Left cardiac atrium (tissue), 4 donors: ENCODE measurements around the gene MFGE8. TPM values are rescaled to one million over a fixed set of nuclear protein-coding genes. Genes with fewer than 3 reads are reported as not detected.
"Not testable (repeated sequence)": the region's sequence is repeated elsewhere in the genome, so short reads cannot be mapped to it uniquely, and the experiment has no call there.

Source experiments
- ATAC-seq, 2 donors: fragments of 200-7000 bp; cut with Tn5 transposase; one replicate each; pipeline ENCODE4 v1.9.1; 2020; ENCODE audit warnings: mild to moderate bottlenecking in 2 of 2, moderate library complexity in 2 of 2
- DNase-seq: peaks from one replicate; pipeline ENCODE4 v3.0.0-alpha.2; 2020
- intact Hi-C, 2 donors: fragments of 100-400 bp; cut with DNase I; formaldehyde crosslinking; loops; one replicate each; pipeline versions ENCODE4 v1.14.1 to v1.15.1; 2022 to 2023
- long read RNA-seq: library from polyadenylated mRNA; unstranded; transcript quantifications from one replicate; pipeline ENCODE4 v2.0.0, GENCODE V29; 2021
- total RNA-seq, 2 donors: library from RNA; stranded (reverse); fragmentation: NEBNext Ultra II Directional; extraction: Animal tissue kit (Norgen Biotek cat#: 25700); gene quantifications; one replicate each; pipeline ENCODE4 v1.2.1, GENCODE V29; 2021
- donor health status: DM: no; HTN: yes; CAD: no.
- donor health status: DM: no; HTN: yes; CAD: no; lungs with severe emphysema.
- donor health status: DM: yes; HTN: yes; CAD: no.
- donor health status: Dilated cardiomyopathy.

MFGE8 gene
- 100 to 1,000 TPM; 250 to 412 TPM for total RNA-seq
- long read RNA-seq, transcript MFGE8-201 (8 exons, 1,937 nt): major isoform, 28 of 49 reads
- long read RNA-seq, partial matches to known transcripts: 14 of 49 reads
- long read RNA-seq, other reads (novel, unspliced or antisense): 3 of 49 reads

GRCh38 chr15:88913017-88913849, at the start of gene MFGE8:
Gene MFGE8, minus strand, starts transcription at chr15:88913379. Its CDS starts 60 bp downstream, at chr15:88913319.
- DNase-seq: peak; percentile 83
- intact Hi-C loops: no loop called here
- ATAC-seq: peak; percentile 87 to 89

DNA sequence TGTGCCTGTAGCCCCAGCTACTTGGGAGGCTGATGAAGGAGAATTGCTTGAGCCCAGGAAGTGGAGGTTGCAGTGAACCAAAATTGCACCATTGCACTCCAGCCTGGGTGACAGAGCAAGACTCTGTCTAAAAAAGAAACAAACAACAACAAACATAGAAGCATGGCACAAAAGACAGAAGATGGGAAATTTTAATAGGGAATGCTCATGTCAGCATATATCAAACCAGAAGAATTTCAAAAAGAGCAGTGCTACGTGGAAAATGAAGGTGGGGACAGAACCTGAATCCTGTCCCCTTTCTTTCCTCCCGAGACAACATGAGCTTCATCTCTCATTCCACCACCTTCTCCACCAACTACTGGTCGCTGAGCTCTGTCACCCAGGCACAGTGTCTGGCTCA, 46.3 kb upstream of the MFGE8 start:
- DNase-seq (no peak), ATAC-seq (no peak)
- intact Hi-C loops: no loop called here

GRCh38 chr15:88956906-88957305, 43.7 kb upstream of the MFGE8 start:
- intact Hi-C loops: no loop called here
- ATAC-seq (no peak), DNase-seq (no peak)

DNA sequence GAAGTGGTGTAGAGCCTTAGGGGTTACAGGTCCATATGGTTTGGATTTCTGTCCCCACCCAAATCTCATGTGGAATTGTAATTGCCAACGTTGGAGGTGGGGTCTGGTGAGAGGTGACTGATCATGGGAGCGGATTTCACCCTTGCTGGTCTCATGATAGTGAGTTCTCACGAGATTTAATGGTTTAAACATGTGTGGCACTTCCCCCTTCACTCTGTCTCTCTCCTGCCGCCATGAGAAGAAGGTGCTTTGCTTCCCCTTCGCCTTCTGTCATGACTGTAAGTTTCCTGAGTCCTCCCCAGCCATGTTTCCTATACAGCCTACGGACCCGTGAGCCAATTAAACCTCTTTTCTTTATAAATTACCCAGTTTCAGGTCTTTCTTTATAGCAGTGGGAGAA, 43.1 kb upstream of the MFGE8 start:
- intact Hi-C loops: no loop called here
- ATAC-seq (no peak), DNase-seq (no peak)

DNA sequence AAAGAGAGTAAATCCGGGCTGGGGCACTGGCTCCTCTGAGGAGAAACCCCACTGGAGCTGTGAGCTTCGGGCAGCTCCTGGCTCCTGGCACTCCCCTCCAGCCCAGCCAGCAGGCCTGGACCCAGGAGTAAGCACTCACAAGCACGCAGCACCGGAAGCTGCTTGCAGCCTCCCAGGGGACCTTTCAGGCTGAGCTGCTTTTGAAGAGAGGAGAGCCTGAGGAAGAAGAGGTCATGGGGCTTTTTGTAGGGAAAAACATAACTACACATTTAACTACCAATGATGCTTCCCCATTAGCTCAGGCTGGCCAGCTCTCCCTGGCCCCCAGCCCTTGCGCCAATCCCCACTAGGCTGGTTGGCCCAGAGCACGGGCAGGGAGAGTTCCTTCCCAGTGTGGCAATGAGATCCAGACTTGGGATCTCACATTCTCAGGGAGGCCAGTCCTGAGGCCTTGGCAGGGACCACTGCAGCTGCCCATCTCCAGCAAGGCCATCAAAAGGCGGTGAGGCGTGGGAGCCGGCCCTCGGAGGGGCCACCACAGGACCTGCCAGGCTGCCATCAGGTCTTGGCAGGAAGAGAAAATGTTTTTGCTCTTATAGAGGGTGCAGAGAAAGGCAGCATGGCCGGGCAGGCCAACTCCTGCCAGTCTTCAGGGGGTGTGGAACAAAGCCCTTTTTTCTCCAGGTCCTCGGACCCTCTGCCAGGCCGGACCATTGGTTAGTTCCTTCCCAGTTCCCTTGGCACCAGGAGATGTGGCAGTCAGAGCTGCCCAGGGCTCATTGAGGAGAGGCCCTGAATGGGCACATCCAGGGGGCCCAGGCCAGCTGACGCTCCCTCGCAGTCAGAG, 41.5 kb upstream of the MFGE8 start:
- intact Hi-C loops: no loop called here
- ATAC-seq: peak; percentile 59 to 89
- peak; percentile 35 for DNase-seq

DNA sequence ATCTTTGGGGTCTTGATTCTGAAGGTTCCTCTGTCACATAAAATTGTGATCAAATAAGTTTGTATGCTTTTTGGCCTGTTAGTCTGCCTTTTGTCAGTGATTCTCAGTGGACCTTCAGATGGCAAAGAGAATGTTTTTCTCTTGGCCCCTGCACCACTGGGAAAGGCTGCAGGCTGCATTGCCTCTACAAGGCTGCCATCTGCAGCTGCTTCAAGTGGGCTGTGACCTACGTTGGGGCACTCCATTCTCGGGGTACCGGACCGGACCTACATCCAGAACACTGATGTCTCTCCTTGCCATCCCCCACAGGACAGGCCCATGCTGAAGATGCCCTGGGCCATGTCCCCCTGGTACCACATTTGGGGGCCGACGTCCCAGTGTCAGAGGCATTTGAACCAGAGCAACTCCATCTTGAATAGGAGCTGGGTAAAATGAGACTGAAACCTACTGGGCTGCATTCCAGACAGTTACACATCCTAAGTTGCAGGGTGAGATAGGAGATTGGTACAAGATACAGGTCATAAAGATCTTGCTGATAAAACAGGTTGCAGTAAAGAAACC, 37.5 kb upstream of the MFGE8 start:
- no peak for ATAC-seq
- no peak for DNase-seq
- intact Hi-C loops: no loop called here

GRCh38 chr15:88949734-88950400, 36.7 kb upstream of the MFGE8 start:
- ATAC-seq (no peak), DNase-seq (no peak)
- intact Hi-C loops: no loop called here

- DNase-seq: no peak
- ATAC-seq: no peak
- intact Hi-C loops: no loop called here
Observed at GRCh38 chr15:88940110-88940675, 27.0 kb upstream of the MFGE8 start.

GRCh38 chr15:88939486-88939806, 26.3 kb upstream of the MFGE8 start:
- ATAC-seq: no peak
- intact Hi-C loops: no loop called here
- DNase-seq: no peak

DNA sequence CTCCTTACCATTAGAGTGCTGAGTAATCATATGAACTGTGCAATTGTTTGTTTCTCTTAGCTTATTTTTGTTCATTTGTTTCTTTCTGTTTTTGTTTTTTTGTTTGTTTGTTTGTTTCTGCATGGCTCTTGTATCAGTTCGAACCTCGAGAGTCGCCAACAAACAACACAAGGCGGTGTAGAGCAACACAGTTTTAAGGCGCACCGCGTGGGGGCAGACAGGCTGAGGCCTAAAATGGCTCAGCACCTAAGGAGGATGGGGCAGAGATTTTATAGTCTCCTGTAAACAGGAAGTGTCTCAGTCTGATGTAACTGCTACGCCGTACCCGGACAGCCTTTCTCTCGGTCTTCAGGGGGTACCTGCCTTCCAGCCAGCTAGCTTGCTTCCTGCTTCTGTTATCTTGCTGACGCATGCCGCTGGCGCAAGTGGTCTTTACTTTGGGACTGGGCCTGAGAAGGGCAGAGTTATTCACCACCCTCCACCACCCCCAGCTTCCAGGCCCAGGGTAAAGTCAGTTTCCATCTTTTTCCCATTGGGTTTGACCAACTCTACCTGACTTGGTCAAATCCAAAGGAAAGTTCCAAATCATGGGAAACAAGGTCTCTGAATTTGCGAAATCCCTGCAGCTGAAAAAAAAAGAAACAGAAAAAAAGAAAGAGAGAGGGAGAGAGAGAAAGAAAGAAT, 25.8 kb upstream of the MFGE8 start:
- no peak for ATAC-seq
- intact Hi-C loops: no loop called here
- no peak for DNase-seq

DNA sequence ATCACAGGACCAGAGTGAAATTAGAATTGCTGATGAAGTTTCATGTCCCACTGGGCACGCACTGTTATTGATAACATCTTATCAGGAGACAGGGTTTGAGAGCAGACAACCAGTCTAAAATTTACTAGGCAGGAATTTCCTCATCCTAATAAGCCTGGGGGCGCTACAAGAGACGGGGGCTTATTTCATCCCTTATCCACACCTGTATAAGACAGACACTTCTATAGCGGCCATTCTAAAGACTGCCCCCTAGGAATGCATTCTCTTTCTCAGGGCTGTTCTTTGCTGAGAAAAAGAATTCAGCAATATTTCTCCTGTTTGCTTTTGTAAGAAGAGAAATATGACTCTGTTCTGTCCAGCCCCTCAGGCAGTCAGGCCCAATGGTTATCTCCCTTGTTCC, 21.3 kb upstream of the MFGE8 start:
- ATAC-seq, intact Hi-C loops, DNase-seq: not testable (repeated sequence)

DNA sequence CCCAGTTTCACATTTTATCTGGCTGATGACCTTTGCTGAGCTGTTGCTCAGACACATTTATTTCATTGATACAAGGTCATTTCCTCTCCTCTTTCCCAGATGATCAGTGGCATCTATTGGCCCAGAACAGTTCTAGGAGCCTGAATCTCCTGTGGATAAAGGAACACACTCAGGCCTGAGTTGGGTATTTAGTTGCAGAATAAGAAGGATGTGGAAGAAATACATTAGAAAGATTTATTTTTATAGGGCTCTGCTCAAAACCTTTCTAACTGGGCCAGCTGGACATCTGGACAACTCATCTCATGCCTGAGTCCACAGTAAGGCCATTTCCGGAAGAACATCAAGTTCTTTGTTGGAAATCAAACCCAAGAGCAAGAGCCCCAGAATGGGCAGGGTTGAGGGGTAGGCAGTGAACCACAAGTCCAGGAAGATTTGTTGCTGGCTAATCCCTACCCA, 19.7 kb upstream of the MFGE8 start:
- DNase-seq (no peak), ATAC-seq (peak; percentile 8 to 79)
- intact Hi-C loops: no loop called here

- DNase-seq (no peak), ATAC-seq (peak; percentile 30 to 91)
- intact Hi-C loops: no loop called here
Observed at GRCh38 chr15:88932271-88932874, 19.2 kb upstream of the MFGE8 start.

- DNase-seq (no peak), ATAC-seq (no peak)
- intact Hi-C loops: no loop called here
Observed at GRCh38 chr15:88930579-88930978, 17.4 kb upstream of the MFGE8 start.

DNA sequence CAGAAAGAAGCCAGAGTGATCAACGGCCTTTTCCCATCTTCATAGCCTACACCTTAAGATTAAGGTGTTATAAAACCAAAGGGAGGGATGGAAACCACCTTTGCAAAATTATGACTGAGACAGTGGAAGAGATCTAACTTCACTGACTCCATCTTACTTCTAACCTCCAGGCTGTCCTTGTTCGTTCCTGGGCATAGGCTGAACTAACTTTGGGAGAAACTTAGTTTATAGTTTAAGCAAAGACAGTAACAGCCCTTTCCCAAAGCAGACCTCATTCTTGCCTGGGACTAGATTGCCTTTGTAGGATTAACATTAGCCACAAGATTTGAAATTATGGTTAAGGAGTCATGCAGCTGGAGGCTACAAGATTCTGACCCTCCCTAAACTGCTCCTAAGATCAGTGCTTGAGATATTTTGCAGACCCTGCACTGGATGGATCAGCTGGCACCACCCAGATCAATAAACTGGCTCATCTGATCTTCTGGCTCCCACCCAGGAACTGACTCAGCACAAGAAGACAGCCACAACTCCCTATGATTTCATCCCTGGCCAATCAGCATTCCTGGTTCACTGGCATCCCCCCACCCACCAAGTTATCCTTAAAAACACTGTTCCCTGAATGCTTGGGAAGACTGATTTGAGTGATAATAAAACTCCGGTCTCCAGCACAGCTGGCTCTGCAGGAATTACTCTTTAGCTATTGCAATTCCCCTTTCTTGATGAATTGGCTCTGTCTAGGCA, 16.3 kb upstream of the MFGE8 start:
- ATAC-seq, intact Hi-C loops: not testable (repeated sequence)

GRCh38 chr15:88928192-88928591, 15.0 kb upstream of the MFGE8 start:
- intact Hi-C loops, DNase-seq, ATAC-seq: not testable (repeated sequence)

More for the DNA sequence above, 16.3 kb upstream of the MFGE8 start:
- DNase-seq: not testable (repeated sequence)

DNA sequence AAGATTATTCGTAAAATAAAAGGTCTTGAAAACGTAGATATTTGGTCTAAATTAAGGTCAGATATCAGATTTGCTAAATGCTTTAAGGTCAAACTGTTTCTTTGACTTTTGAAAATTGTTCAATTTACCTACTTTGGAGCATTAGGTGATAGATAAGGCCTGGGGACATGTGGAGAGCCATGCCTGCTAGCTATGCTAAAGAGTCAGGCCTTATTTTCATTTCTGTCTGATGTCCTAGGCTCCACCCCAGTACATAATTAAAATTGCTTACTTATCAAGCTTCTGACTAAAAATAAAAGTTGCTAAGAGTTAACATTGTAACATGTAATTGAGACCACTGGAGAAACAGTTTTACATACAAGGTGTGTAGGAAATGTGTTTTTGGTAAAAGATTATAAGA, 12.5 kb upstream of the MFGE8 start:
- ATAC-seq, DNase-seq, intact Hi-C loops: not testable (repeated sequence)
